Fibroblast of skin of right biceps (primary cell): Measurements from ENCODE around the gene LRRC1.
A peak's percentile ranks its signal among the peaks of the same experiment; 100 is the strongest.
"Not testable (repeated sequence)": the region's sequence is repeated elsewhere in the genome, so short reads cannot be mapped to it uniquely, and the experiment has no call there.

Experiments
- DNase-seq: peaks from one replicate; pipeline ENCODE4 v3.0.0-alpha.2; 2013

The LRRC1 gene

DNA sequence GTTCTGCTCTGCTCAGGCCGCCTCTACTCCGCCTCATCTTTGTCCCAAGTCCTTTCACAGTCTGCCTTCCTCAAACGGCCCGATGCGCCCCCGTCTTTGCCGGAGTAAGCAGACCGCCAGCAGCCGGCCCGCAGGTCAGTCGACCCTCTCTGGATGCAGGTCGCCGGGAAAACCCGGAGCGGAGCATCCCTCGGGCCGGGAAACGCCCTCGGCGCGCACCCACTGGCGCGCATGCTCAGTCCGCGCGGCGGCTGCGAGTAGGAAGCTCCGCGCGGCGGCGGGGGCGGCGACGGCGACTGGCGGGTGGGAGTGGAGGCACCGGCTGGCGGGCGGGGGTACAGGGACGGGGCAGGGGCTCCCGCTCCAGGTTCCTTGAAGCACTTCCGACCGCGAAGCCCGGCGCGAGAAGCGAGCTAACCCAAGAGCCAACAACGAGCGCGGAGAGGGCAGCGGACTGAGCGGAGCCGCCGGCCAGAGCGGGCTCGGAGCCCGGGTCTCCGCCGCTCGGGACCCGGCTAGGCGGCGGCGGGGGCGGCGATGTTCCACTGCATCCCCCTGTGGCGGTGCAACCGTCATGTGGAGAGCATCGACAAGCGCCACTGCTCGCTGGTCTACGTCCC, at the start of gene LRRC1:
LRRC1 (plus strand) TSS at position 286 of the 620 bp plus-strand sequence; CDS start at position 538, 252 bp downstream.
- DNase-seq, result peak; percentile 88

DNA sequence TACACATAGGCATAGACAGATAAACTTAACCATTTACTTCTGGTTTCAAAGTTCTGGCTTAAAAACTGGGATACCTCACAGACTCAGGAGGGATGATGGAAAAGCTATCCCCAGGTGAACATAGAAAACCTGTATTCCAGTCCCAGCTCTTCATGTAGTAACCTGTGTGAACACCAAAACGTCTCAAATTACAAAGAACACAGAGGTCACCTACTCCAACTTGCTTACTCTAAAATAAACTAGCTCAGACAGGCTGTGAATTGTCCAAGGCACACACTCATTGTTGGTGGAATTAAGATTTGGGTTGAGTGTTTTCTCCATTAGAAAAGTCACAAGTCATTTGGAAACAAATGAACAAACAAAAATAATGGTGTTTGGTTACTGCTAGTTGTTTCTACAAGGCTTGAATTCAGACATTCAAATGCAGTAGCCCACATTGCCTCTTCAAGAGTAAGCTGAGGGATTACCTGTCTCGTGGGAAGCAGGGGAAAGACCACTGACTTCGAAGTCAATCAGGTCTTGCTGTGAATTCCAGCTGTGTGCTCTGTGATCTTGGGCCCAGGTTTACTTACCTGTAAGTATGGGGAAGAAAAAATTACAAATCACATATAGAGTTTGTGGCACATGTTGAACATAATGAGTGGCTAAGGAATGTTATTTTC, 48.2 kb upstream of the LRRC1 start:
- DNase-seq, result no peak

DNA sequence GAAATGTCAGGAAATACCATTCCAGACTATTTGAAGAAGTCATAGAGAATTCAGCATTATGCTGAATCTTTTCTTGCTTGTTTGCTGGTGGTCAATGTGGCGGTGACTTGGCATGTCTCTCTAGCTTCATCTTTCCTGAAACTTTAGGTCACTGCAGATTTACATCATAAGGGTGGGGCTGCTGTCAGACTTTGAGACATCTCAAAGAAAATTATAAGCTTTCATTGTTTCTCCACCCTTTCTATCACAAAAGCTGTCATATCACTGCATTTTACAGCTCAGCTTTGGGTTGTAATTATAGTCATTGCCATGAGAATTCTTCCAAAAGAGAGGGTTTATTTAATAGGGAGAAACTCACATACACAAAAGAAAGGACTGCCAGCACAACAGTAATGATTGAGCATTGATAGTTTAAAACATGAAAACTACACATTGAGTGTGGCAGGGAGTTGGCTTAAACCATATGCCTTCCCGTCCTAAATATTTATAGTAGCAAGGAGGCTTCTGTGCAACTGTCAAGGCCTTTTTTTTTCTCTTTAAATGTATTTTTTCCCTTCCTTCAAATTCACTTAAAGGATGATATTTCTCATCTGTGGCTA, 44.7 kb upstream of the LRRC1 start:
- no peak for DNase-seq

DNA sequence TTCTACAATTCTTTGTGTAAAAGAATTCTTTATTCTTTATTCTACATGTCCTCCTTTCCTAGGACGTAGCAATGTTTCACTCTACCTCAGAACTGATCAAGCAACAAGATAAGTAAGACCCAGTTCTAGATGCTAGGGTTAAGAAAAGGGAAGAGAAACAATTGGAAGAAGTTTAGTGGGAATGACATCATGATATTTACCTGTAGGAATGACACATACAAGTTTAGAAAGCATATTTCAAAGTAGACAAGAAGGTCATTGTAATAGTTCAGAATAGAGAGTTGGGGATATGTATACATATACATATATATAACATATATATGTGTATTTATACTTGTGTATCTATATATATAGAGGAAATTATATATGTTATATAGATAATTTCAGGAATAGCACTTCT, 43.4 kb upstream of the LRRC1 start:
- DNase-seq, result no peak

DNA sequence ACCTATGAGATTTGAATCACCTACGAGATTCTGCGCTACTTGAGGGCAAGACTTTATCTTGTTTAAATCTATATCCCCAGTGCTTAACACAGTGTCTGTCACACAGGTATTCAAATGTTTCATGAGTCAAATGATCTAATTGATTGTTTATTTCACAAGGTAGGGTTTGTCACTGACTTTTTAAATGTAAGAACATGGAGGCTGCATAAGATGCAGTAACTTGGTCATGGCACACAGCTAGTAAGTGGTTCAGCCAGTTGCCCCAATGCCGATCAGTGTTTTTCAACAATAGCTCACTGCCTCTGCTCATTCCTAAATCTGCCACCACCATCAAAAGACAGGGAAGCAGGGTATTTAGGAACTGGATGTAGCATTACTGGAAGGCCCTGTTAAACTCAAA, 42.4 kb upstream of the LRRC1 start:
- no peak for DNase-seq

DNA sequence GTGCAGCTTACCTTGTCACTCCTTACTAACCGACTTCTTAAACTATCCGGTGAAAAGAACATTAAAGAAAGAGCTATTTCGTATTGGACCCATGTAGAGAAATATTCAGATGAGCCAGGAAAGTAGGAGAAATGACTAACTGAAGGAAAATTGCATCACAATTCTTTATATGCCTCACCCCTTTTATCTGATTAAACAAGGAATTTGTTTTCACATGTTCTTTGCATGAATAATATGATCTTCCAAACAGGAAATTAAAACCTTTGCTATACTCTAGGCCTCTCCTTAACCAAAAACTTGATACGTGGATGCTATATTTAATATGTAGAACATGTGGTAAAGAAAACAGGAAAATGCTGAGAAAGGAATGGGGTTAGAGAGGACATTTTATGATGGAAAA, 41.9 kb upstream of the LRRC1 start:
- peak; percentile 75 for DNase-seq

DNA sequence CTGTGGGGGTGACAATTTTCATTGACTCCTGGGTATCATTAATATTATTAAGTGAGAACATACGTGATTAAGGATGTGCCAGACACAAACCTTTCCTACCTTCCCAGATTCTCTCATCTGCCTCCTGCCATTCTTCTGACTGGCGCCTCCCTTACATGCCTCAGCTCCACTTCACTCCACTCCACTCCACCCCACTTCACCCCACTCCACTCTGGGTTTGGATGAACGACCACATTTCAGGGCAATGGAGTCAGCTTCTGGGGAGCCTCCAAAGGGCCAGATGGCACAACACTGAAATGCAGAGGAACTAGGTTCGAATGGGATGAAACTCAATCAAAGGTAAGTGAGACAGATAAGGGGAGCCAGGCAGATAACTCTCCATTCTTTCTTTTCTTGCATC, 40.5 kb upstream of the LRRC1 start:
- DNase-seq, result no peak

DNA sequence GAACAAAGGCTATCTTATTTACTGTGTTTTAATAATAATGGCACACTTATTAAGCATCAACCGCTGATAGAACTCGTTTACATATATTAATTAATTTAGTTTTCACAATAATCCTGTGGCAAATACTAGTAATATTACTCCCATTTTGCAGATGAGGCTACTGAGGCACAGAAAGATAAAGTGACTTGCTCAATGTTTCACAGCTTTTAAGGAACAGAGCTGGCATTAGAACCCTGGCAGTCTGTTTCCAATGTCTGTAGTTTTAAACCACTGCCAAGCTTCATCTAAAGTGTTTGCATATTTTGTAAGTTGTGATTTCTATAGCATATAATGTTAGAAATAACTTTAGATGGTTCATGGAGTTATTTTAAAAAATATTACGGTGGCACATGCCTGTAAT, 38.4 kb upstream of the LRRC1 start:
- no peak for DNase-seq

DNA sequence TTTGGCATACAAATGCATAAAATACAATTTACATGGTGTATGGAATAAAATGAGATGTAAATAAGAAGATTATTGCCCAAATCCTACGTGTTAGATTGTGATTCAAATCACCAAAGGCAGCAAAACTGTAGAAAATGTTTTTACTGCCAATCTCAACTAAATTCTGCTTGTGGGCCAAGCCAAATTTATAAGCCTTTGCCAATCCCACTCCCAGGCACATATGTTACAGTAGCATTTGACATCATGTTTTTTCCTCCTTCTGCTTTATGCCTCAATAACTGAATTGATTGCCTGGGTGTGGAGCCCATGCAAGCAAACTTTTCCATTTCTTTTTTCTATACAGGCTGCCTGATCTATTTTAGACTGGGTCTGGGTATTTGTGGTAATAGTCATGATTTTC, 36.3 kb upstream of the LRRC1 start:
- no peak for DNase-seq

DNA sequence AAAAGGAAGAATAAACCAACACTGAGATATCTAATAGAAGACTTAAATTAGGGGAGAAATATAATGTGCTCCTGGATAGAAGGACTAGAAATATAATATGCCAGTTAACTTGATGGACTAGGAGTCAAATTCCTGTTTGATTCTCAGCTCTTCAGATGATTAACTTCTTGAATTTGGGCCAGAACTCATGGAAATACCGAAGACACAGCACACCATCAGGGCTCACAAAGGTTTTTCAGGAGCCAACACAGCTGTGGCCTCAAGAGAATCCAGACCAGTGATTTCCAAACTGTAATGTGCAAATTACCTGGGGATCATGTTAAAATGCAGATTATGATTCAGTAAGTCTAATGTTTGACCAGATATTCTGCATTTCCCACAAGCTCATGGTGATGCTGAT, 33.8 kb upstream of the LRRC1 start:
- no peak for DNase-seq

DNA sequence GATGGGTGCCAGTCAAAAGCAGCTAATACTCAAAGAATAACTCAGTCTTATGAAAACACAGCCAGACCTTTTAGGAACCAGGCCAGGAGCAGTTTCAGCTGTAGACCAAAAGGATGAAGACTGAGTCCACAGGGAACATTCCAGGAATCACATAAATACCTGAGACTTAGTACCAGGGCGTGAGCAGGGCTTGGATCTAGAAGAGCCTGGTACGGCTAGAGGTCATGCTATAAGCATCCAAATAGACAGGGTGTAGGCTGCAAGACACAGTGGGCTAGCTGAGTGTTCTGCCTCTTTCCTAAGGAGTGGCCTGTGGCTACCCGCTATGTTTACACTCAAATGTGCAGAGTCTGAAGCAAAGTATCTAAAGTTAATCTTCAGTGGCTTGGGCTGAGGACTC, 29.5 kb upstream of the LRRC1 start:
- no peak for DNase-seq

DNA sequence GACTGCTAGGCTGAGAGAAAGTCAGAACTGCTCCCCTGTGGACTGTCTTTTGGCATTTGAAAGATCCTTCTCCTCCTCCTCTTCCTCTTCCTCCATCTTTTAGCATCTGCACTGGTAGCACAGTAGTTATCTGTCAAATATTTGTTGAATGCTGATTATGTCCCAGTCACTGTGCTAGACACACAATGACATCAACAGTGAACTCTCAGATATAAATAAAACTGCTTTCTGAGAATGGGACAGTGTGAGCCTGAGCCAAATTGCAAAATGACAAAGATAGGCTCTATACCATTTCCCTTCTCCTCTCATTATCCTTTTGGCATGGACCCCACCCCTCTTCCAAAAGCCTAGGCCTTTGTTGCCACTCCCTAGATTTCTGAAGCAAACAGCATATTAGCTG, 27.9 kb upstream of the LRRC1 start:
- DNase-seq, result no peak

DNA sequence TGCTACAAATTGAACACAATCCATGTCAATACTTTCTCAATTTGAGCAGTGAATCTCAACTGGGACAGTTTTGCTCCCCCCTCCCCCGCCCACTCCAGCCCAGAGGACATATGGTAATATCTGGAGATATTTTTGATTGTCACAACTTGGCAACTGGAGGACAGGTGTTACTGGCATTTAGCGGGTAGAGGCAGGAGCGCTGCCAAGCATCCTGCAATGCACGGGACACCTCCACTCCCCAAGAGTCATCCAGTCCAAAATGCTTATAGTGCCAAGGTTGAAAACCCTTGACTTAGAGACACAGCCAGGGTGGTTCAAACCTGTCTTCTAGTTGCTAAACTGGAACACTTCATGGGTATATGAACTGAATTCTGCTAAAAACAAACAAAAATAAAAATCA, 26.9 kb upstream of the LRRC1 start:
- DNase-seq, result no peak

DNA sequence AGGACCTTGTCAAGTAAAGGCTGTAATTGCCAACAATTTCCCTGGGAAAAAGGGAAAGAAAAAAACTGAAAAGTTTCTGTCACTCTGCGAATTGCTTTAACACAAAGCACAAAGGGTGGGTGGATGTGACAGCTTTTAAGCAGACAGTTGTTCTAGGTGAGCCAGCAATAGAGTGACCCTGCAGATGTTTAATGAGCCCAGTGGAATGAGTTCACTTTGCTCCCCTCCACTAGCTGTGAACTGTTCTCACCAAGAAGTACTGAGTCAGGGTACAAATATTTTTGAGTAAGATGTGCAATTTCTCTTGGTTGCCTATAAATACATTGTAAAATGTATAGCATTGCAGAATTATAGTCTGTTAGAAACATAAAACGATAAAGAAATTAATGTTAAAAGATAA, 26.2 kb upstream of the LRRC1 start:
- DNase-seq, result peak; percentile 22

DNA sequence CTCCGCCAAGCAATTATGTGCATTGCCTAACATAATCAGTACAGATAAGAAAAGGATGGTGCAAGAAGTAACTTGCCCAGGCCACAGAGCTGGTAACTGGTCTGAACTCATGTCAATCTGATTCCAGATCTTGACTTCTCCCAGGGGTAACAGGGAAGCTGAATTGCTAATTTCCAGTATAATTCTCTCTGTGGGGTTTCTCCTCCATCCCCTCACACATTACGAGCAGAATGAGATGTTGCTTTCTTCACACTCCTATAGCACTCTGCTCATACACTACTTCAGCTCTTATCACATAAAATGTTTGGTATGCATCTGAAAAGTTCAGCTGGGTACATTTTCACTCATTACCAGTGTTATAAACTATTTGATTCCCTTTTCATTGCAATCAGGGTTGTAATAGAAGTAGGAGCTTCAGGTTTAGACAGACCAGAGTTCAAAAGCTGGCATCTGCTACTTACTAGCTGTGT, 24.0 kb upstream of the LRRC1 start:
- no peak for DNase-seq

DNA sequence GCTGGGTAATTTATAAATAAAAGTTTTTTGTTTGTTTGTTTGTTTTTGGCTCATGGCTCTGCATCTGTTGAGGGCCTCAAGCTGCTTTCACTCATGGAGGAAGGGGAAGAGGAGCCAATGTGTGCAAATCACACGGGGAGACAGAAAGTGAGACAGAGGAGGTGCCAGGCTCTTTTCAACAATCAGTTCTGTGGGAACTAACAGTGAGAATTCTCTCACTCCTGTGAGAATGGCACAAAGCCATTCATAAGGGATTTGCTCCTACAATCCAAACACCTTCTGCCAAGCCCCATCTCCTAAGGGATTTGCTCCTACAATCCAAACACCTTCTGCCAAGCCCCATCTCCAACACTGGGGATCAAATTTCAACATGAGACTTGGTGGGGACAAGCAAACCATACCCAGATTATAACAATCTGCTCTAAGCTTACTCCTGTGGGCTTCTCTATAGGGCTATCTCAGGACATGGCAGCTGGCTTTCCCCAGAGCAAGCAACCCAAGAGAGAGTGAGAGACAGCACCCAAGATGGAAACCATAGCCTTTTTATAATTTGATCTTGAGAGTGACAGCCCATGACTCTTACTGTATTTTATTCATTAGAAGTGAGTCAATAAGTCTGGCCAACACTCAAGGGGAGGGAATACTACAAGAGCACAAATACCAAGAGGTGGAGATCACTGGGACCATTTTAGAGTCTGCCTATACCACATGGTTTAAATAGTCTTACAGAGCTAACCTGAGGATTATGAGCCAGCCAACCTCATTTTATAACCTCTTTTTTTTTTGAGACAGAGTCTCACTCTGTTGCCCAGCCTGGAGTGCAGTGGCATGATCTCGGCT, 22.8 kb upstream of the LRRC1 start:
- peak; percentile 53 for DNase-seq

DNA sequence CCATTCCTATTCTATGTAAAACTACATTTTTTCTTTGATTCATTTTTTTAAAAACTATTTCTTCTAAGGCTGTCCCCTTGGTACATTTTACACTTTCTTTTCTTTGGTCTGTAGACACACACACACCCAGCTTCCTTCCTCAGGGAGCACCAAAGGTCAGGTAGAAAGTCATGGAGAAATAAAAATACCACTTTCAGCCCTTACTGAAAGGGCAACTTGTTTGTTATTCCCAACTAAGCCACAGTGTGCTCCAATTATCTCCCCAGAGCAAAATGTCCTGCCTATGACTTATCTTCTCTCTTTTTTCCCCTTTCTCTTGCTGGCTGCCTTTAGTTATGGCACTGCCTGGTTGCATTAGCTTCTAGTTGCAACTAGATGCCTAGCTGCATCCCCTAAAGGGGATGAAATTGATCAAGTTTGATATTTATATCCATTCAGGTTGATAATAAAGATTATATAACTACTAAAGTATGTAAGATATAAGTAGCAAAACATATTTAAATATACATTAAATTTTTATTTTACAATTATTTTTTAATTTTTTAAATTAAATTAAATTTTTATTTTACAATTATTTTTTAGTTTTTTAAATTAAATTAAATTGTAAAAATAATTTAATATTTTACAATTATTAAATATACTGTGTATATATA, 21.6 kb upstream of the LRRC1 start:
- no peak for DNase-seq

DNA sequence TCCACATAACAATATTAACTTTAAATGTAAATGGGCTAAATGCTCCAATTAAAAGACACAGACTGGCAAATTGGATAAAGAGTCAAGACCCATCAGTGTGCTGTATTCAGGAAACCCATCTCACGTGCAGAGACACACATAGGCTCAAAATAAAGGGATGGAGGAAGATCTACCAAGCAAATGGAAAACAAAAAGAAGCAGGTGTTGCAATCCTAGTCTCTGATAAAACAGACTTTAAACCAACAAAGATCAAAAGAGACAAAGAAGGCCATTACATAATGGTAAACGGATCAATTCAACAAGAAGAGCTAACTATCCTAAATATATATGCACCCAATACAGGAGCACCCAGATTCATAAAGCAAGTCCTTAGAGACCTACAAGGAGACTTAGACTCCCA, 18.7 kb upstream of the LRRC1 start:
- DNase-seq, result not testable (repeated sequence)

DNA sequence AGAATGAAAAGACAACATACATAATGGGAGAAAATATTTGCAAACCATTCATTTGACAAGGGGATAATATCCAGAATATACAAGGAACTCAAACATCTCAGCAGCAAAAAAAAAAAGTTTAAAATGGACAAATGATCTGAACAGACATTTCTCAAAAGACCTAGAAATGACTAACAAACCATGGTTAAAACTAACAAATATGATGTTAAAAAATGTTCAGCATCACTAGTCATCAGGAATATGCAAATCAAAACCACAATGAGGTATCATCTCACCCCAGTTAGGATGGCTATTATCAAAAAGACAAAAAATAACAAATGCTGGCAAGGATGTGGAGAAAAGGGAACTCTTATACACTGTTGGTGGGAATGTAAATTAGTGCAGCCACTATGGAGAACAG, 9.8 kb upstream of the LRRC1 start:
- DNase-seq, result not testable (repeated sequence)

DNA sequence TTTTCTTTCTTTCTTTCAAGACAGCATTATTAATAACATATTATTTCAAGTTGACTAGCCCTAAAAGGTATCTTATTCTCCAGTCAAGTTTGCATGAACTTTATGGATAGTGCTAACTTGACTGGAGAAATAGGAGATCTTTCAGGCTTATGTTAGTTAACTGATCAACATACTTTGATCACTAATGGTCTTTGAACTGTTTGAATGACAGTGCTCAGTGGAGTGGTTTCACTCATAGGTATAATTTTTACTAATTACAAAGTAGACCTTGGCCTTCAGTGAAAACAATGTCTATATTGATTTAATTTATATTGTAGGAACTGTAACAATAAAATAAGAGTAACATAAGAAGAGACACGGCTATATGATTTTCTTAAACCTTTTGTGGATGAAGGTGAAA, 8.0 kb upstream of the LRRC1 start:
- no peak for DNase-seq

DNA sequence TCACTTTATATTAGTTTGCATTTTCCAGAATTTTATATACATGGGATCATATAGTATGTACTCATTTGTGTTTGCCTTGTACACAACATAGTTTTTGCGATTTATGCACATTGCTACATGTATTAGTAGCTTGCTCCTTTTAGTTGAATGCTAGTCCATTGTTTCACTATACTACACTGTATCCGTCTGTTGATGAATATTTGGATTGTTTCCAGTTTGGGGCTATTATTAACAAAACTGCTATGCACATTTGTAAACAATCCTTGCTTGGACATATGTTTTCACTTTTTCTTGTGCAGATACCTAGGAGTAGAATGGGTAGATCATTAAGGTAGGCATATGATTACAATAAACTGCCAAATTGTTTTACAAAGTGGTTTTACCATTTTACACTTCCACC, 3.9 kb upstream of the LRRC1 start:
- no peak for DNase-seq

DNA sequence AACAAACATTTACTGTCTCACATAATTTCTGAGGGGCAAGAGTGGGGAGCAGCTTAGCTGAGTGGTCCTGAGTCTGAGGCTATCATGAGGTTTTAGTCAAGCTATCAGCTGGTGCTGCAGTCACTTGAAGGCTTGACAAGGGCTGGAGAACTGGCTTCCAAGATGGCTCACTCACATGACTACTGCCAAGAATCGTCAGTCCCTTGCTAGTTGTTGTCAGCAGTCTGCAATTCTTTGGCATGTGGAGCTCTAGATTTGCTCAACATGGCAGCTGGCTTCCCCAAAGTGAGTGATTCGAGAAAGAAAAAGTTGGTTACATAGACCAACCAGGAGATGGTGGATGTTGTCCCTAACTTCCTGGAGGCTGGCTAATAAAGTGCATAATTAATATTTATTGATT, 2.8 kb upstream of the LRRC1 start:
- DNase-seq, result no peak

DNA sequence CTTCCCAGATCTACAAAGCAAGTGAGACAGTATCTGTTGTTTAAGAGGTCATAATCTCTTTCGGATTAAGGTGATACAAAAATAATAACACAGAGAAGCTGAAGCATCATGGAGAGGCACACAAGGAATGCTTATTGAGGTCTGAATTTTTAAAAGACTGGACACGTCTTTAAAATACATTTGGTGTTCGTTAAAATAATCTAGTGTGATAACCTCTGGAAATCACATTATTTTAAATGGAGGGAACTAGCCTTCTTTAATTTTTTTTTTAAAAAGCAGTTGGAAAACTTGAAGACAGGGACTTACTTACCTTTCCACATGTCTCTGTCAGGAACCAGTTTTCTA, 1.9 kb upstream of the LRRC1 start:
- DNase-seq, result no peak
